ENCODE results near the gene PTPRZ1. TPM values are rescaled to one million over a fixed set of nuclear protein-coding genes. Genes with fewer than 3 reads are reported as not detected.

PTPRZ1 gene
- total and polyA plus RNA-seq, 10 of the 15 experiments (the other 5 are each of a cell fraction or from before 2014, with no cell fraction given): 0.05 to 0.21 (median 0.11) TPM; not detected in 7

DNA sequence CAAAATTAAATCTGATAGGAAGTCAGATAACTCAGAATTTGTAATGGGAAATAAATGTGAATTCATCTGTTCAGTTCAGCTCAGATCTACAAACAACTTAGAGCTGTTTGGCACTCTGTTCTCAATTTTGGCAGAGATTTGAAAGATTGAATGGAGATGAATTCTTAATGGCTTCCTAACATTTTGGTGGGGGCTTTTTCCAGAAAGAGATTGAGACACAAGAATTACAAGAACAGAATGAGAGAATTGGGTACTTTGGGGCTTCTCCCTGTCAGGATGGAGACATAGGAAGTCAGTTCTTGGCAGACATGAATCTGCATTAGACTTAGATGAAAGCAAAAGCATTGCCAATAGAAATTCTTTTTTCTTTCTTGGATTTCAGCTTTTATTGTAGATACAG, 39.0 kb upstream of the PTPRZ1 start:
- no peak overlapping the region for H2AFZ ChIP-seq (ENCODE audit: control insufficient read depth, low read depth, low read length)
- DNase-seq (ENCODE audit: low read depth, low spot score) (no peak), FAIRE-seq (no peak), ATAC-seq (no peak)
- no peaks in the 10 kb centered on the region for H3K79me2 ChIP-seq (ENCODE audit: control insufficient read depth, insufficient read depth, low read length)
- no peak overlapping the region for H3K27ac ChIP-seq (ENCODE audit: control insufficient read depth, insufficient read depth)
- H3K9ac ChIP-seq (ENCODE audit: control insufficient read depth, insufficient read depth, low read length): no peak overlapping the region
- no peaks in the 10 kb centered on the region for H4K20me1 ChIP-seq (ENCODE audit: control insufficient read depth, insufficient read depth)
- H3K27me3 ChIP-seq (replicated peaks in 1 of 2; ENCODE audit: control insufficient read depth in 2 of 2, insufficient read depth in 2 of 2, low read length in 1 of 2): no peaks in the 10 kb centered on the region
- in situ Hi-C loops (cut with MboI) (no loop called here), intact Hi-C loops (cut with micrococcal nuclease; ENCODE audit: unreplicated experiment) (no loop called here)
- no peak overlapping the region for H3K4me2 ChIP-seq (ENCODE audit: control insufficient read depth, insufficient read depth)
- no peak overlapping the region for H3K4me3 ChIP-seq
- H3K36me3 ChIP-seq (ENCODE audit: control insufficient read depth in 2 of 2, insufficient read depth in 2 of 2, low read length in 1 of 2): no peaks in the 10 kb centered on the region
- BruUV-seq (replicated peaks): no TSS peak
- H3K9me3 ChIP-seq (replicated peaks; ENCODE audit: control insufficient read depth, insufficient read depth, low read length): no peaks in the 10 kb centered on the region
- ChIA-PET POLR2A (no interaction called here), RAD21 (ENCODE audit: unreplicated experiment) (no interaction called here), CTCF (no interaction called here), SMC1A (ENCODE audit: uncharacterized antibody, unreplicated experiment) (no interaction called here)
- H3K4me1 ChIP-seq (ENCODE audit: control insufficient read depth, insufficient read depth, low read length): no peaks in the 10 kb centered on the region
- no peak for TF ChIP-seq RELA (IDR thresholded peaks at IDR 0.05; ENCODE audit: borderline replicate concordance, partially characterized antibody)
- TF ChIP-seq, protein P1, sequence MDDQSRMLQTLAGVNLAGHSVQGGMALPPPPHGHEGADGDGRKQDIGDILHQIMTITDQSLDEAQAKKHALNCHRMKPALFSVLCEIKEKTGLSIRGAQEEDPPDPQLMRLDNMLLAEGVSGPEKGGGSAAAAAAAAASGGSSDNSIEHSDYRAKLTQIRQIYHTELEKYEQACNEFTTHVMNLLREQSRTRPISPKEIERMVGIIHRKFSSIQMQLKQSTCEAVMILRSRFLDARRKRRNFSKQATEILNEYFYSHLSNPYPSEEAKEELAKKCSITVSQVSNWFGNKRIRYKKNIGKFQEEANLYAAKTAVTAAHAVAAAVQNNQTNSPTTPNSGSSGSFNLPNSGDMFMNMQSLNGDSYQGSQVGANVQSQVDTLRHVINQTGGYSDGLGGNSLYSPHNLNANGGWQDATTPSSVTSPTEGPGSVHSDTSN (IDR thresholded peaks at IDR 0.05; ENCODE audit: insufficient replicate concordance, low read depth, low read length): no peak
- TF ChIP-seq, protein P2, sequence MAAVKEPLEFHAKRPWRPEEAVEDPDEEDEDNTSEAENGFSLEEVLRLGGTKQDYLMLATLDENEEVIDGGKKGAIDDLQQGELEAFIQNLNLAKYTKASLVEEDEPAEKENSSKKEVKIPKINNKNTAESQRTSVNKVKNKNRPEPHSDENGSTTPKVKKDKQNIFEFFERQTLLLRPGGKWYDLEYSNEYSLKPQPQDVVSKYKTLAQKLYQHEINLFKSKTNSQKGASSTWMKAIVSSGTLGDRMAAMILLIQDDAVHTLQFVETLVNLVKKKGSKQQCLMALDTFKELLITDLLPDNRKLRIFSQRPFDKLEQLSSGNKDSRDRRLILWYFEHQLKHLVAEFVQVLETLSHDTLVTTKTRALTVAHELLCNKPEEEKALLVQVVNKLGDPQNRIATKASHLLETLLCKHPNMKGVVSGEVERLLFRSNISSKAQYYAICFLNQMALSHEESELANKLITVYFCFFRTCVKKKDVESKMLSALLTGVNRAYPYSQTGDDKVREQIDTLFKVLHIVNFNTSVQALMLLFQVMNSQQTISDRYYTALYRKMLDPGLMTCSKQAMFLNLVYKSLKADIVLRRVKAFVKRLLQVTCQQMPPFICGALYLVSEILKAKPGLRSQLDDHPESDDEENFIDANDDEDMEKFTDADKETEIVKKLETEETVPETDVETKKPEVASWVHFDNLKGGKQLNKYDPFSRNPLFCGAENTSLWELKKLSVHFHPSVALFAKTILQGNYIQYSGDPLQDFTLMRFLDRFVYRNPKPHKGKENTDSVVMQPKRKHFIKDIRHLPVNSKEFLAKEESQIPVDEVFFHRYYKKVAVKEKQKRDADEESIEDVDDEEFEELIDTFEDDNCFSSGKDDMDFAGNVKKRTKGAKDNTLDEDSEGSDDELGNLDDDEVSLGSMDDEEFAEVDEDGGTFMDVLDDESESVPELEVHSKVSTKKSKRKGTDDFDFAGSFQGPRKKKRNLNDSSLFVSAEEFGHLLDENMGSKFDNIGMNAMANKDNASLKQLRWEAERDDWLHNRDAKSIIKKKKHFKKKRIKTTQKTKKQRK (IDR thresholded peaks at IDR 0.05; ENCODE audit: low read depth, low read length): no peak
- TF ChIP-seq CHD4 (IDR thresholded peaks at IDR 0.05): no peak
- no peak for TF ChIP-seq EP300 (IDR thresholded peaks at IDR 0.05; ENCODE audit: borderline replicate concordance in 1 of 2, control insufficient read depth in 1 of 2, low read depth in 2 of 2, low read length in 2 of 2)
- TF ChIP-seq, protein P3, sequence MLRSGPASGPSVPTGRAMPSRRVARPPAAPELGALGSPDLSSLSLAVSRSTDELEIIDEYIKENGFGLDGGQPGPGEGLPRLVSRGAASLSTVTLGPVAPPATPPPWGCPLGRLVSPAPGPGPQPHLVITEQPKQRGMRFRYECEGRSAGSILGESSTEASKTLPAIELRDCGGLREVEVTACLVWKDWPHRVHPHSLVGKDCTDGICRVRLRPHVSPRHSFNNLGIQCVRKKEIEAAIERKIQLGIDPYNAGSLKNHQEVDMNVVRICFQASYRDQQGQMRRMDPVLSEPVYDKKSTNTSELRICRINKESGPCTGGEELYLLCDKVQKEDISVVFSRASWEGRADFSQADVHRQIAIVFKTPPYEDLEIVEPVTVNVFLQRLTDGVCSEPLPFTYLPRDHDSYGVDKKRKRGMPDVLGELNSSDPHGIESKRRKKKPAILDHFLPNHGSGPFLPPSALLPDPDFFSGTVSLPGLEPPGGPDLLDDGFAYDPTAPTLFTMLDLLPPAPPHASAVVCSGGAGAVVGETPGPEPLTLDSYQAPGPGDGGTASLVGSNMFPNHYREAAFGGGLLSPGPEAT (IDR thresholded peaks at IDR 0.05; ENCODE audit: low read depth): no peak
- TF ChIP-seq, protein P4, sequence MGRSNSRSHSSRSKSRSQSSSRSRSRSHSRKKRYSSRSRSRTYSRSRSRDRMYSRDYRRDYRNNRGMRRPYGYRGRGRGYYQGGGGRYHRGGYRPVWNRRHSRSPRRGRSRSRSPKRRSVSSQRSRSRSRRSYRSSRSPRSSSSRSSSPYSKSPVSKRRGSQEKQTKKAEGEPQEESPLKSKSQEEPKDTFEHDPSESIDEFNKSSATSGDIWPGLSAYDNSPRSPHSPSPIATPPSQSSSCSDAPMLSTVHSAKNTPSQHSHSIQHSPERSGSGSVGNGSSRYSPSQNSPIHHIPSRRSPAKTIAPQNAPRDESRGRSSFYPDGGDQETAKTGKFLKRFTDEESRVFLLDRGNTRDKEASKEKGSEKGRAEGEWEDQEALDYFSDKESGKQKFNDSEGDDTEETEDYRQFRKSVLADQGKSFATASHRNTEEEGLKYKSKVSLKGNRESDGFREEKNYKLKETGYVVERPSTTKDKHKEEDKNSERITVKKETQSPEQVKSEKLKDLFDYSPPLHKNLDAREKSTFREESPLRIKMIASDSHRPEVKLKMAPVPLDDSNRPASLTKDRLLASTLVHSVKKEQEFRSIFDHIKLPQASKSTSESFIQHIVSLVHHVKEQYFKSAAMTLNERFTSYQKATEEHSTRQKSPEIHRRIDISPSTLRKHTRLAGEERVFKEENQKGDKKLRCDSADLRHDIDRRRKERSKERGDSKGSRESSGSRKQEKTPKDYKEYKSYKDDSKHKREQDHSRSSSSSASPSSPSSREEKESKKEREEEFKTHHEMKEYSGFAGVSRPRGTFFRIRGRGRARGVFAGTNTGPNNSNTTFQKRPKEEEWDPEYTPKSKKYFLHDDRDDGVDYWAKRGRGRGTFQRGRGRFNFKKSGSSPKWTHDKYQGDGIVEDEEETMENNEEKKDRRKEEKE (IDR thresholded peaks at IDR 0.05): no peak
- TF ChIP-seq, protein P5, sequence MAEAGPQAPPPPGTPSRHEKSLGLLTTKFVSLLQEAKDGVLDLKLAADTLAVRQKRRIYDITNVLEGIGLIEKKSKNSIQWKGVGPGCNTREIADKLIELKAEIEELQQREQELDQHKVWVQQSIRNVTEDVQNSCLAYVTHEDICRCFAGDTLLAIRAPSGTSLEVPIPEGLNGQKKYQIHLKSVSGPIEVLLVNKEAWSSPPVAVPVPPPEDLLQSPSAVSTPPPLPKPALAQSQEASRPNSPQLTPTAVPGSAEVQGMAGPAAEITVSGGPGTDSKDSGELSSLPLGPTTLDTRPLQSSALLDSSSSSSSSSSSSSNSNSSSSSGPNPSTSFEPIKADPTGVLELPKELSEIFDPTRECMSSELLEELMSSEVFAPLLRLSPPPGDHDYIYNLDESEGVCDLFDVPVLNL (IDR thresholded peaks at IDR 0.05; ENCODE audit: low read depth, low read length): no peak
- TF ChIP-seq, protein P6, sequence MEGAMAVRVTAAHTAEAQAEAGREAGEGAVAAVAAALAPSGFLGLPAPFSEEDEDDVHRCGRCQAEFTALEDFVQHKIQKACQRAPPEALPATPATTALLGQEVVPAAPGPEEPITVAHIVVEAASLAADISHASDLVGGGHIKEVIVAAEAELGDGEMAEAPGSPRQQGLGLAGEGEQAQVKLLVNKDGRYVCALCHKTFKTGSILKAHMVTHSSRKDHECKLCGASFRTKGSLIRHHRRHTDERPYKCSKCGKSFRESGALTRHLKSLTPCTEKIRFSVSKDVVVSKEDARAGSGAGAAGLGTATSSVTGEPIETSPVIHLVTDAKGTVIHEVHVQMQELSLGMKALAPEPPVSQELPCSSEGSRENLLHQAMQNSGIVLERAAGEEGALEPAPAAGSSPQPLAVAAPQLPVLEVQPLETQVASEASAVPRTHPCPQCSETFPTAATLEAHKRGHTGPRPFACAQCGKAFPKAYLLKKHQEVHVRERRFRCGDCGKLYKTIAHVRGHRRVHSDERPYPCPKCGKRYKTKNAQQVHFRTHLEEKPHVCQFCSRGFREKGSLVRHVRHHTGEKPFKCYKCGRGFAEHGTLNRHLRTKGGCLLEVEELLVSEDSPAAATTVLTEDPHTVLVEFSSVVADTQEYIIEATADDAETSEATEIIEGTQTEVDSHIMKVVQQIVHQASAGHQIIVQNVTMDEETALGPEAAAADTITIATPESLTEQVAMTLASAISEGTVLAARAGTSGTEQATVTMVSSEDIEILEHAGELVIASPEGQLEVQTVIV (IDR thresholded peaks at IDR 0.05; ENCODE audit: borderline replicate concordance, partially characterized antibody): no peak

Data from GM12878 (cell line).